Measurements from ENCODE around the gene DAND5.

DAND5 gene

DNA sequence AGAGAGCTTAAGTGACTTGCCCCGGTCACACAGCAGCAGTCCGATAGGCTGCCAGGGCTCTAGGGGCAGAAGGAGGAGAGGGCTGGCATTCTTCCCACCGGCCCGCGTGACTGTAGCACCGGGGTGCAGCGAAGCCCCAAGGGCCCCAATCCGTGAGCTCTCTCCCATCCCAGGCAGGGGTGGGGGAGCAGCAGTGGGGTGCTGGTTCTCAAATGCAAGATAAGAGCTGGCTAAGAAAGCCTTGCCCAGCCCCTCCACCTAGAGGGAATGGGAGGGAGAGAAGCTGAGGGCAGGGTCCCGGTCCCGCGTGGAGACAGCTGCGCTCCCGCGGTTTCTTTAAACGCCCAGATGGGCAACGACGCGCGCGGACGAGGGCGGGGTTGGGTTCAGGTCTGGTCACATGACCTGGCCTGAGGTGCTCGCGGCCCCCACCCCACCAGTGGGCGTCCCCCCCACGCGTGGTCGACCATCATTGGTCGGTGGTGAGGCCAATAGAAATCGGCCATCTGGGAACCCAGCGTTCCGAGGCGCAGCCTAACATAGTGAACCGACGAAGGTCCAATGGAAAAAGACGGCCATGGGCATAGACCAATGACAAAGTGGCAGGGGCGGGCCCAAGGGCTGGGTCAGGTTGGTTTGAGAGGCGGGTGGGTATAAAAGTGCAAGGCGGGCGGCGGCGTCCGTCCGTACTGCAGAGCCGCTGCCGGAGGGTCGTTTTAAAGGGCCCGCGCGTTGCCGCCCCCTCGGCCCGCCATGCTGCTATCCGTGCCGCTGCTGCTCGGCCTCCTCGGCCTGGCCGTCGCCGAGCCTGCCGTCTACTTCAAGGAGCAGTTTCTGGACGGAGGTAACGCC lies 31.2 kb upstream of the DAND5 start, which contains the start of gene CALR:
CALR (plus strand) TSS at position 683 of the 852 bp plus-strand sequence; CDS start at position 754, 71 bp downstream.
- H3K9me3 ChIP-seq (ENCODE audit: control insufficient read depth, low read length), result no peaks in the 10 kb centered on the region
- peak; percentile 99 for DNase-seq (ENCODE audit: low read depth)
- peaks cover 38% of the 10 kb centered on the region for H3K4me1 ChIP-seq (ENCODE audit: control insufficient read depth, insufficient read depth, low read length)
- no peaks in the 10 kb centered on the region for H3K27me3 ChIP-seq (replicated peaks; ENCODE audit: control insufficient read depth, insufficient read depth, low read length)
- H3K9ac ChIP-seq (ENCODE audit: low read length), result peak within 1 kb of the TSS; percentile 99
- peaks cover 41% of the 10 kb centered on the region for H3K36me3 ChIP-seq (ENCODE audit: control insufficient read depth, insufficient read depth, low read length, severe bottlenecking)
- peak within 1 kb of the TSS; percentile 97 for H3K4me3 ChIP-seq (ENCODE audit: low read length)

DNA sequence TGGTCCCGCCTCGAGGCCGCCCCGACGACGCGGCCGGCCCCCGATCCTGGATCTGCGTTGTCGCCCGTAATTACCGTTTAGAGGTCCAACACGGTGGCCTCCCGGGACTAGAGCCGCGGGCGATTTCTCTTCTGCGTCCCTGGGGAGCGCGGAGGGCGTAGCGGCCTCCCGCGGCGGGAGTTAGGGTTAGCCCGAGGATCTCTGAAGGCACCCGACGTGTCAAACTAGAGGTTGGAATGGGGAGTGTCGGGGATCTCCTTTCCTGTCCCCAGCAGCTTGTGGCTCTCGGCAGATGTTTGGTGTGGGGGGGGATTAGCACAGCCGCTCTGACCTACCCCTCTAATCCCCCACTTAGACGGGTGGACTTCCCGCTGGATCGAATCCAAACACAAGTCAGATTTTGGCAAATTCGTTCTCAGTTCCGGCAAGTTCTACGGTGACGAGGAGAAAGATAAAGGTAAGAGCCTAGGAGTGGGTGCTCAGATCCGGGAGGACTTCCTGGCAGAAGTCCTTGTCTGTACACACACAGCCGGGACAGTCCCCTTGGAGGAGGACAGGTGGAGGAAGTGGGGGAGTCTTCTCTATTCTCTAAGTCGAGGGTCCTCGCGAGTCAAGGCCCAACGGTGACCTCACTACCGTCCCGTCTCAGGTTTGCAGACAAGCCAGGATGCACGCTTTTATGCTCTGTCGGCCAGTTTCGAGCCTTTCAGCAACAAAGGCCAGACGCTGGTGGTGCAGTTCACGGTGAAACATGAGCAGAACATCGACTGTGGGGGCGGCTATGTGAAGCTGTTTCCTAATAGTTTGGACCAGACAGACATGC lies 30.4 kb upstream of the DAND5 start:
- Histone ChIP-seq H3K27me3 (replicated peaks; ENCODE audit: control insufficient read depth, insufficient read depth, low read length) (no peaks in the 10 kb centered on the region), H3K36me3 (ENCODE audit: control insufficient read depth, insufficient read depth, low read length, severe bottlenecking) (peaks cover 49% of the 10 kb centered on the region), H3K4me3 (ENCODE audit: low read length) (peak overlapping the region; percentile 97), H3K9ac (ENCODE audit: low read length) (peak overlapping the region; percentile 99), H3K9me3 (ENCODE audit: control insufficient read depth, low read length) (no peaks in the 10 kb centered on the region), H3K4me1 (ENCODE audit: control insufficient read depth, insufficient read depth, low read length) (peaks cover 35% of the 10 kb centered on the region)
- DNase-seq (ENCODE audit: low read depth), result peak; percentile 81

DNA sequence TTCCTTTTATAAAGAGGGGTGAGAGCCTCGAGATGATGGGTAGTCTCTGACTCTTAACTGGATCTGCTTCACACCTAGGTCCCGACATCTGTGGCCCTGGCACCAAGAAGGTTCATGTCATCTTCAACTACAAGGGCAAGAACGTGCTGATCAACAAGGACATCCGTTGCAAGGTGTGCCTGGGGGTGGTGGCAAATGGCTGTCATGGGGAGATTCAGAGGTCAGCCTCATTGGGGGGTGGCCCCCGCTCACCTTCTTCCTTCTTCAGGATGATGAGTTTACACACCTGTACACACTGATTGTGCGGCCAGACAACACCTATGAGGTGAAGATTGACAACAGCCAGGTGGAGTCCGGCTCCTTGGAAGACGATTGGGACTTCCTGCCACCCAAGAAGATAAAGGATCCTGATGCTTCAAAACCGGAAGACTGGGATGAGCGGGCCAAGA lies 29.4 kb upstream of the DAND5 start:
- no peaks in the 10 kb centered on the region for H3K27me3 ChIP-seq (replicated peaks; ENCODE audit: control insufficient read depth, insufficient read depth, low read length)
- peak overlapping the region; percentile 99 for H3K9ac ChIP-seq (ENCODE audit: low read length)
- peaks cover 59% of the 10 kb centered on the region for H3K36me3 ChIP-seq (ENCODE audit: control insufficient read depth, insufficient read depth, low read length, severe bottlenecking)
- H3K9me3 ChIP-seq (ENCODE audit: control insufficient read depth, low read length), result no peaks in the 10 kb centered on the region
- peaks cover 34% of the 10 kb centered on the region for H3K4me1 ChIP-seq (ENCODE audit: control insufficient read depth, insufficient read depth, low read length)
- peak overlapping the region; percentile 97 for H3K4me3 ChIP-seq (ENCODE audit: low read length)
- no peak for DNase-seq (ENCODE audit: low read depth)

DNA sequence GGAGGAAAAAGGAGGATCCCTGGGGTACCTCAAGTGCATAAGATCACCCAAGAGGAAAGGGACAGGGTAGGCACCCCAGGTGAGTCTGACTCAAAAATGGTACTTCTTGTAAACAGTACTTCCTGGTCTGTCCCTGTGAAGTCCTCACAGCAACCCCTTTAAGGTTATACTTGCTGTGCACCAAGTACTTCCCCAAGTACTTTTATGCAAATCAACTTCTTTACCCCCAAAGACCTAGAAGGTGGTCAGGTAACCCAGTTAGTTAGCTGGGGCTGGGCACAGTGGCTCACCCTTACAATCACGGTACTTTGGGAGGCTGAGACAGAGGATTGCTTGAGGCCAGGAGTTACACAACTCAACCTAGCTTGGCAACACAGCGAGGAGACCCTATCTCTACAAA lies 28.5 kb upstream of the DAND5 start:
- Histone ChIP-seq H3K36me3 (ENCODE audit: control insufficient read depth, insufficient read depth, low read length, severe bottlenecking) (peaks cover 59% of the 10 kb centered on the region), H3K4me3 (ENCODE audit: low read length) (peak overlapping the region; percentile 97), H3K9me3 (ENCODE audit: control insufficient read depth, low read length) (no peaks in the 10 kb centered on the region), H3K9ac (ENCODE audit: low read length) (peak overlapping the region; percentile 99), H3K27me3 (replicated peaks; ENCODE audit: control insufficient read depth, insufficient read depth, low read length) (no peaks in the 10 kb centered on the region), H3K4me1 (ENCODE audit: control insufficient read depth, insufficient read depth, low read length) (peaks cover 34% of the 10 kb centered on the region)
- no peak for DNase-seq (ENCODE audit: low read depth)

DNA sequence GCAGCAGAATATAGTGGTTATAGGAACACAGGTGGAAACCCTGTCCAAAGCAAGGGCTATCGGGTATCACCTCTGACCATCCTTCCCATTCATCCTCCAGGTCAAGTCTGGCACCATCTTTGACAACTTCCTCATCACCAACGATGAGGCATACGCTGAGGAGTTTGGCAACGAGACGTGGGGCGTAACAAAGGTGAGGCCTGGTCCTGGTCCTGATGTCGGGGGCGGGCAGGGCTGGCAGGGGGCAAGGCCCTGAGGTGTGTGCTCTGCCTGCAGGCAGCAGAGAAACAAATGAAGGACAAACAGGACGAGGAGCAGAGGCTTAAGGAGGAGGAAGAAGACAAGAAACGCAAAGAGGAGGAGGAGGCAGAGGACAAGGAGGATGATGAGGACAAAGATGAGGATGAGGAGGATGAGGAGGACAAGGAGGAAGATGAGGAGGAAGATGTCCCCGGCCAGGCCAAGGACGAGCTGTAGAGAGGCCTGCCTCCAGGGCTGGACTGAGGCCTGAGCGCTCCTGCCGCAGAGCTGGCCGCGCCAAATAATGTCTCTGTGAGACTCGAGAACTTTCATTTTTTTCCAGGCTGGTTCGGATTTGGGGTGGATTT lies 25.8 kb upstream of the DAND5 start:
- Histone ChIP-seq H3K9me3 (ENCODE audit: control insufficient read depth, low read length) (no peaks in the 10 kb centered on the region), H3K27me3 (replicated peaks; ENCODE audit: control insufficient read depth, insufficient read depth, low read length) (no peaks in the 10 kb centered on the region), H3K4me3 (ENCODE audit: low read length) (no peak overlapping the region), H3K4me1 (ENCODE audit: control insufficient read depth, insufficient read depth, low read length) (peaks cover 43% of the 10 kb centered on the region), H3K36me3 (ENCODE audit: control insufficient read depth, insufficient read depth, low read length, severe bottlenecking) (peaks cover 70% of the 10 kb centered on the region), H3K9ac (ENCODE audit: low read length) (no peak overlapping the region)
- DNase-seq (ENCODE audit: low read depth), result no peak

DNA sequence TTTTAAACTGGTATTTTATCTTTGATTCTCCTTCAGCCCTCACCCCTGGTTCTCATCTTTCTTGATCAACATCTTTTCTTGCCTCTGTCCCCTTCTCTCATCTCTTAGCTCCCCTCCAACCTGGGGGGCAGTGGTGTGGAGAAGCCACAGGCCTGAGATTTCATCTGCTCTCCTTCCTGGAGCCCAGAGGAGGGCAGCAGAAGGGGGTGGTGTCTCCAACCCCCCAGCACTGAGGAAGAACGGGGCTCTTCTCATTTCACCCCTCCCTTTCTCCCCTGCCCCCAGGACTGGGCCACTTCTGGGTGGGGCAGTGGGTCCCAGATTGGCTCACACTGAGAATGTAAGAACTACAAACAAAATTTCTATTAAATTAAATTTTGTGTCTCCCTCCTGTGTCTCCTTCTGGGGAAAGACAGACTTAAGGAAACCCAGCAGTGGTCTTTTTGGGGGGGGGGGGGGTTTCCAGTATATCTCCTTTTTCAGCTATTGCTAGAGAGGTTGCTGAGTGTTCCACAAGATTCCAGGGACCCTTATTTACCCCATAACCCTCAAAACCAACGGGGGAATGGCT lies 25.2 kb upstream of the DAND5 start:
- Histone ChIP-seq H3K9me3 (ENCODE audit: control insufficient read depth, low read length) (no peaks in the 10 kb centered on the region), H3K36me3 (ENCODE audit: control insufficient read depth, insufficient read depth, low read length, severe bottlenecking) (peaks cover 74% of the 10 kb centered on the region), H3K9ac (ENCODE audit: low read length) (no peak overlapping the region), H3K4me3 (ENCODE audit: low read length) (no peak overlapping the region), H3K4me1 (ENCODE audit: control insufficient read depth, insufficient read depth, low read length) (peaks cover 43% of the 10 kb centered on the region), H3K27me3 (replicated peaks; ENCODE audit: control insufficient read depth, insufficient read depth, low read length) (no peaks in the 10 kb centered on the region)
- no peak for DNase-seq (ENCODE audit: low read depth)

DNA sequence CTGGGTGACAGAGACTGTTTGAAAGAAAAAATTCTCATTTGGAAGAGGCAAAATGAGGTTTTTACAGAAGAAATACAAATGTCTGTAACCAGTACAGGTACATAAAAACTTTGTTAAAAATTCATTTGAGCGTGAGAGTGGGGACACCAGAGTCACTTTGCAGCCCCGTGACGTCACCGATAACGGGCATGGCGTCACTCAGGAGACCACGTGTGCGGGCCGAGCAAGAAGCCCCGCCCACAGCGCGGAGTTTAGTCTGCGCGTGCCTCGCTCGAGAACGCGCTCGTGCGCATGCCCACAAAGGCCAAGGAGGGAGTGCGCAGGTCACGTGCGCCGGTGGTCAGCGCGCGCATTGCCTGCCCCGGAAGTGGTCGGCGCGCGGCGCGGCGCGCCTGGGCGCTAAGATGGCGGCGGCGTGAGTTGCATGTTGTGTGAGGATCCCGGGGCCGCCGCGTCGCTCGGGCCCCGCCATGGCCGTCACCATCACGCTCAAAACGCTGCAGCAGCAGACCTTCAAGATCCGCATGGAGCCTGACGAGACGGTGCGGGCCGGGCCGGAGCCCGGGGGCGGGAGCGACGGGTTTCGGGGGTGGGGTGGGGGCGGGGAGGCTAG lies 23.8 kb upstream of the DAND5 start, which contains the start of gene RAD23A:
RAD23A (plus strand) TSS at position 384 of the 613 bp plus-strand sequence; CDS start at position 471, 87 bp downstream.
- Histone ChIP-seq H3K4me1 (ENCODE audit: control insufficient read depth, insufficient read depth, low read length) (peaks cover 36% of the 10 kb centered on the region), H3K4me3 (ENCODE audit: low read length) (peak within 1 kb of the TSS; percentile 88), H3K36me3 (ENCODE audit: control insufficient read depth, insufficient read depth, low read length, severe bottlenecking) (peaks cover 72% of the 10 kb centered on the region), H3K27me3 (replicated peaks; ENCODE audit: control insufficient read depth, insufficient read depth, low read length) (no peaks in the 10 kb centered on the region), H3K9ac (ENCODE audit: low read length) (peak within 1 kb of the TSS; percentile 93), H3K9me3 (ENCODE audit: control insufficient read depth, low read length) (no peaks in the 10 kb centered on the region)
- peak; percentile 100 for DNase-seq (ENCODE audit: low read depth)

DNA sequence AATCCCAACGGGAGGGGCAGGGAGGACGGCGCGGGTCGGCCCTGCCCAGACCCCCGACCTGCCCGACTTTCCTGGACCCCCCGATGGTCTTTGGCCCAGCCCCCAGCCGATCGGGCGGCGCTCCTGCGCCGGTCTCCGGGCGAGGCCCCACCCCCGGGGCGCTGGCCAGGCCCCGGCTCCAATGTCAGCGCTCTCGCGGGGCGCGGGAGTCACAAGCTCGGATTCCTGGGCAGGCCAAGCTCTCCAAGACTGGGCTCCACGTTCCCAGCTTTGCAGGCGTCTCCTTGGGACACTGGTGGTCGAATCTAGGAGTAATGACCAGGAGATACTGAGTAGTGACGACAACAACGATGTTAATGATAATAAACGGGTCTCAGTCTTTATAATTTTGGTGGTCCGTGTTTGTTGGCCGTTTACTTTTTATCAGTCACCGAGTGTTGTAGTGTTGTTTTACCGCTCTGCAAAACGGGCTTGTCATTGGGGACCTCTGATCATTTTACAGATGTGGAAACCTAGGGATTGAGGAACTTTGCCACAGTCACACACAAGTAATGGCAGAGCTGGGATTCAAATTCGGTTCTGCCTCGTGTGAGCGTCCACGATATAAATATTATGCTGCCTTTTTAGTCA lies 23.2 kb upstream of the DAND5 start:
- Histone ChIP-seq H3K4me1 (ENCODE audit: control insufficient read depth, insufficient read depth, low read length) (peaks cover 31% of the 10 kb centered on the region), H3K27me3 (replicated peaks; ENCODE audit: control insufficient read depth, insufficient read depth, low read length) (no peaks in the 10 kb centered on the region), H3K9ac (ENCODE audit: low read length) (peak overlapping the region; percentile 93), H3K9me3 (ENCODE audit: control insufficient read depth, low read length) (no peaks in the 10 kb centered on the region), H3K4me3 (ENCODE audit: low read length) (peak overlapping the region; percentile 88), H3K36me3 (ENCODE audit: control insufficient read depth, insufficient read depth, low read length, severe bottlenecking) (peaks cover 72% of the 10 kb centered on the region)
- peak; percentile 95 for DNase-seq (ENCODE audit: low read depth)

DNA sequence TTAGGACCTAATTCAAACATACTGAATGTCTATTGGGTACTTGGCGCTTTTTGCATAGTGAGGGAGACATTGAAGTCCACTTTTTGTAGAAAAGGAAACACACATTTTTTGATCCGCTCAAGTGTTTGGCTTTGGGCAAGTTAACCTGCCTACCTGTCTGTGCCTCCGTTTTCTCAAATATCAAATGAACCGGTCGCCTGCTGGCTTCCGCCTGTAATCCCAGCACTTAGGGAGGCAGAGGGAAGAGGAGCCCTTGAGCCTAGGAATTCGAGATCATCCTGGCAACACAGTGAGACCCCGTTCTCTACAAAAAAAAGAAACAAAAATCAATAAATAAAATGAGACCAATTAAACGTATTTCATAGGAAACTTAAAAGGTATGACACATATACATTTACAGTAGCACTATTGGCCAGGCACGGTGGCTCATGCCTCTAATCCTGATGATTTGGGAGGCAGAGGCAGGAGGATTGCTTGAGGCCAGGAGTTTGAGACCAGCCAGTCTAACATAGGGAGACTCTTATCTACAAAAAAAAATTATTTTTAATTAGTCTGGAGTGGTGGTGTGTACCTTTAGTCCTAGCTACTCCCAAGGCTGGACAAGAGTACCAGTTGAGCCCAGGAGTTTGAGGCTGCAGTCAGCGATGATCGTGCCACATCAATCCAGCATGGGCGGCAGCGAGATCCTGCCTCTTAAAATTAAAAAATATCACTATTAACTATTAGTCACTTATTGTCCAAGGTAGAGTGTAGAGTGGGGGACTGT lies 22.5 kb upstream of the DAND5 start:
- Histone ChIP-seq H3K9me3 (ENCODE audit: control insufficient read depth, low read length) (no peaks in the 10 kb centered on the region), H3K27me3 (replicated peaks; ENCODE audit: control insufficient read depth, insufficient read depth, low read length) (no peaks in the 10 kb centered on the region), H3K4me3 (ENCODE audit: low read length) (peak overlapping the region; percentile 88), H3K36me3 (ENCODE audit: control insufficient read depth, insufficient read depth, low read length, severe bottlenecking) (peaks cover 71% of the 10 kb centered on the region), H3K9ac (ENCODE audit: low read length) (peak overlapping the region; percentile 93), H3K4me1 (ENCODE audit: control insufficient read depth, insufficient read depth, low read length) (peaks cover 31% of the 10 kb centered on the region)
- DNase-seq (ENCODE audit: low read depth), result no peak
